K562 (cell line): ENCODE data around the gene UQCC2. TPM values are rescaled to one million over a fixed set of nuclear protein-coding genes. Genes with fewer than 3 reads are reported as not detected.

Experiments used
- ARID2 ChIP-seq: fragments of 450-650 bp; IDR thresholded peaks from 2 replicates; pipeline ENCODE4 v1.6.1; 2017; ENCODE audit warnings: antibody characterized with exemption, mild to moderate bottlenecking
- CBFA2T2 ChIP-seq: fragments of 450-650 bp; conservative IDR thresholded peaks from 2 replicates; pipeline ENCODE4 v1.6.1; 2017; ENCODE audit warnings: mild to moderate bottlenecking
- CEBPB ChIP-seq: fragments of 450-650 bp; IDR thresholded peaks from 2 replicates; pipeline ENCODE4 v1.6.1; 2016; ENCODE audit warnings: missing genetic modification characterization, missing compliant biosample characterization
- ELF2 ChIP-seq: fragments of 250-450 bp; sonication (Bioruptor Pico); IDR thresholded peaks from 2 replicates; pipeline ENCODE4 v1.5.0; 2021; ENCODE audit warnings: mild to moderate bottlenecking
- EP300 ChIP-seq: IDR thresholded peaks from 2 replicates; pipeline ENCODE4 v1.6.1; 2012; ENCODE audit warnings: low read length, improper control_type of control experiment
- ERF ChIP-seq: fragments of 450-650 bp; formaldehyde crosslinking; IDR thresholded peaks from 2 replicates; pipeline ENCODE4 v1.4.0; 2020; ENCODE audit warnings: mild to moderate bottlenecking, mixed read lengths
- FOXO4 ChIP-seq: fragments of 450-650 bp; formaldehyde crosslinking; IDR thresholded peaks from 2 replicates; pipeline ENCODE4 v1.4.0; 2020; ENCODE audit warnings: mild to moderate bottlenecking, moderate library complexity
- KAT7 ChIP-seq: sonication (generic); formaldehyde crosslinking; IDR thresholded peaks from 2 replicates; pipeline ENCODE4 v1.8.0; 2022; ENCODE audit warnings: missing genetic modification reagents, mild to moderate bottlenecking, borderline replicate concordance
- POLR2G ChIP-seq: fragments of 200-400 bp; formaldehyde crosslinking; IDR thresholded peaks from 2 replicates; pipeline ENCODE4 v1.6.1; 2017; ENCODE audit warnings: low read depth, mild to moderate bottlenecking, antibody characterized with exemption, low read length, moderate library complexity
- RBM15 ChIP-seq: fragments of 200-400 bp; formaldehyde crosslinking; IDR thresholded peaks from 2 replicates; pipeline ENCODE4 v1.6.1; 2018; ENCODE audit warnings: mild to moderate bottlenecking, low read length, moderate library complexity; ENCODE audit not compliant: insufficient read depth
- TAF9B ChIP-seq: fragments of 450-650 bp; IDR thresholded peaks from 2 replicates; pipeline ENCODE4 v1.6.1; 2018; ENCODE audit warnings: mild to moderate bottlenecking; ENCODE audit not compliant: partially characterized antibody
- TBP ChIP-seq: optimal IDR thresholded peaks from 2 replicates; pipeline ENCODE3; 2011; ENCODE audit warnings: low read depth, low read length, improper control_type of control experiment
- THAP7 ChIP-seq: fragments of 250-450 bp; sonication (Bioruptor Pico); IDR thresholded peaks from 2 replicates; pipeline ENCODE4 v1.5.0; 2021
- U2AF1 ChIP-seq: fragments of 200-400 bp; formaldehyde crosslinking; optimal IDR thresholded peaks from 2 replicates; pipeline ENCODE3; 2017; ENCODE audit warnings: mild to moderate bottlenecking, low read depth, low read length, moderate library complexity
- YBX1 ChIP-seq: fragments of 450-650 bp; IDR thresholded peaks from 2 replicates; pipeline ENCODE4 v1.7.1; 2016; ENCODE audit warnings: mild to moderate bottlenecking
- ZNF174 ChIP-seq: fragments of 250-450 bp; sonication (Bioruptor Pico); IDR thresholded peaks from 2 replicates; pipeline ENCODE4 v1.4.0; 2020; ENCODE audit warnings: mild to moderate bottlenecking
- ZNF212 ChIP-seq: fragments of 450-650 bp; formaldehyde crosslinking; IDR thresholded peaks from 2 replicates; pipeline ENCODE4 v1.4.0; 2020; ENCODE audit warnings: mild to moderate bottlenecking
- ZNF224 ChIP-seq: sonication (generic); formaldehyde crosslinking; IDR thresholded peaks from 2 replicates; pipeline ENCODE4 v1.8.0; 2022; ENCODE audit warnings: mild to moderate bottlenecking, missing genetic modification reagents
- ZNF707 ChIP-seq: fragments of 250-450 bp; sonication (Bioruptor Pico); conservative IDR thresholded peaks from 2 replicates; pipeline ENCODE4 v1.8.0; 2022; ENCODE audit warnings: inconsistent platforms, mild to moderate bottlenecking, moderate library complexity
- polyA plus RNA-seq, 8 experiments: library from polyadenylated mRNA; depleted of rRNA in 4 of 8; stranded (reverse) in 5 of 8; unstranded in 3 of 8; fragments of >200 nt; fragmentation: Nextera tagmentation in 2 of 8; fragmentation: Illumina TruSeq in 1 of 8; extraction: Ambion mirVana in 2 of 8; extraction: Trizol in 1 of 8; gene quantifications; 2 replicates each; pipeline versions ENCODE4 v1.2.1 to v1.2.3, GENCODE V29; 2011 to 2014; ENCODE audit warnings: inconsistent platforms in 1 of 8, missing spikeins in 1 of 8
- total RNA-seq, 7 experiments: library from RNA; depleted of rRNA in 6 of 7; stranded (reverse); fragments of >200 nt in 6 of 7; fragmentation: Illumina TruSeq in 2 of 7; extraction: Trizol in 2 of 7; gene quantifications; 2 replicates each; pipeline versions ENCODE4 v1.2.1 to v1.2.3, GENCODE V29; 2011 to 2021; ENCODE audit warnings: low replicate concordance in 1 of 7

UQCC2 gene
- total and polyA plus RNA-seq, 9 of the 15 experiments (the other 6 are each of a cell fraction or from before 2014, with no cell fraction given) = 58.5 to 927 (median 158) TPM

- TF ChIP-seq ARID2 (peak; percentile 71; the same call in 1 of the 2 replicates), ZNF707 (CRISPR knock-in tag) (no peak), TAF9B (peak; percentile 99), RBM15 (no peak), ERF (CRISPR knock-in tag) (peak; percentile 12; the same call in 1 of the 2 replicates), ZNF212 (CRISPR knock-in tag) (0 out of 2 replicates have a peak, but pooled peaks have one; percentile 6), CEBPB (tag) (no peak), FOXO4 (CRISPR knock-in tag) (no peak), ZNF224 (no peak), ELF2 (CRISPR knock-in tag) (peak; percentile 76; the same call in 1 of the 2 replicates), EP300 (0 out of 2 replicates have a peak, but pooled peaks have one; percentile 21), ZNF174 (CRISPR knock-in tag) (no peak), CBFA2T2 (0 out of 2 replicates have a peak, but pooled peaks have one; percentile 24), POLR2G (peak; percentile 100), THAP7 (CRISPR knock-in tag) (no peak), KAT7 (CRISPR knock-in tag) (no peak; the same call in 1 of the 2 replicates), YBX1 (no peak), U2AF1 (no peak), TBP (peak; percentile 98)
Observed at GRCh38 chr6:33711140-33712129, at the start of gene UQCC2 (continued).
